ENCODE results near the gene KLRC2.

DNA sequence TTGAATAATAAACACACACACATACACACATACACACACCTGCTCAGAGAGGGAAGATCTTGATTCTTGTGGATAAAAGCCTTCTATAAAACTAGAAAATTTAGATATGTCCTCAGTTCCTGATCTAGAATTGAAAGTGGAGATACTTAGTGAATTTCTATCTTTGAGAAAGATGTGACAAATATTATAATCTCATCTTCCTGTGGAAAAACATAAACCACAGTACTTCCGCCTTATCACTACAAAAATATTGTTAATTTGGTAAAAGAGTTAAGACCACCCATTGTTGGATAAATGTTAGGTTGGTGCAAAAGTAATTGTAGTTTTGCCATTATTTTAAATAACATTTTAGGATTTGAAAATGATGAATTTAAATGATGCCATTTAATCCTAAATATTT lies 45.9 kb downstream of the KLRC2 start, which contains the start of gene KLRK1:
- TF ChIP-seq EZH2 (IDR thresholded peaks at IDR 0.05; ENCODE audit: borderline replicate concordance): no peak
- TF ChIP-seq, protein P1, sequence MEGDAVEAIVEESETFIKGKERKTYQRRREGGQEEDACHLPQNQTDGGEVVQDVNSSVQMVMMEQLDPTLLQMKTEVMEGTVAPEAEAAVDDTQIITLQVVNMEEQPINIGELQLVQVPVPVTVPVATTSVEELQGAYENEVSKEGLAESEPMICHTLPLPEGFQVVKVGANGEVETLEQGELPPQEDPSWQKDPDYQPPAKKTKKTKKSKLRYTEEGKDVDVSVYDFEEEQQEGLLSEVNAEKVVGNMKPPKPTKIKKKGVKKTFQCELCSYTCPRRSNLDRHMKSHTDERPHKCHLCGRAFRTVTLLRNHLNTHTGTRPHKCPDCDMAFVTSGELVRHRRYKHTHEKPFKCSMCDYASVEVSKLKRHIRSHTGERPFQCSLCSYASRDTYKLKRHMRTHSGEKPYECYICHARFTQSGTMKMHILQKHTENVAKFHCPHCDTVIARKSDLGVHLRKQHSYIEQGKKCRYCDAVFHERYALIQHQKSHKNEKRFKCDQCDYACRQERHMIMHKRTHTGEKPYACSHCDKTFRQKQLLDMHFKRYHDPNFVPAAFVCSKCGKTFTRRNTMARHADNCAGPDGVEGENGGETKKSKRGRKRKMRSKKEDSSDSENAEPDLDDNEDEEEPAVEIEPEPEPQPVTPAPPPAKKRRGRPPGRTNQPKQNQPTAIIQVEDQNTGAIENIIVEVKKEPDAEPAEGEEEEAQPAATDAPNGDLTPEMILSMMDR (IDR thresholded peaks at IDR 0.05; ENCODE audit: poor library complexity): no peak

All from hepatocyte (in vitro differentiated cells).